ENCODE data around the gene SMARCAL1.

Gene SMARCAL1

GRCh38 chr2:216477283-216478035 is 65.2 kb downstream of the SMARCAL1 start:
- no peak for DNase-seq

- DNase-seq, result no peak
These were observed 65.9 kb downstream of the SMARCAL1 start for GRCh38 chr2:216478151-216478550.

- DNase-seq, result no peak
These were observed 66.5 kb downstream of the SMARCAL1 start for GRCh38 chr2:216478791-216479190.

- DNase-seq, result no peak
These were observed 67.9 kb downstream of the SMARCAL1 start for GRCh38 chr2:216480221-216480620.

- no peak for DNase-seq
These were observed 70.4 kb downstream of the SMARCAL1 start for GRCh38 chr2:216482640-216483039.

GRCh38 chr2:216485237-216485636 is 73.0 kb downstream of the SMARCAL1 start:
- DNase-seq, result no peak

- peak; percentile 26 for DNase-seq
These were observed 73.5 kb downstream of the SMARCAL1 start for GRCh38 chr2:216485745-216486144.

- no peak for DNase-seq
These were observed 74.0 kb downstream of the SMARCAL1 start for GRCh38 chr2:216486271-216486670.

GRCh38 chr2:216486708-216487107 is 74.4 kb downstream of the SMARCAL1 start:
- no peak for DNase-seq

GRCh38 chr2:216490061-216490460 is 77.8 kb downstream of the SMARCAL1 start:
- no peak for DNase-seq

GRCh38 chr2:216491793-216492596 is 79.7 kb downstream of the SMARCAL1 start:
- no peak for DNase-seq

- no peak for DNase-seq
These were observed 80.5 kb downstream of the SMARCAL1 start for GRCh38 chr2:216492597-216493333.

- no peak for DNase-seq
These were observed 81.0 kb downstream of the SMARCAL1 start for GRCh38 chr2:216493334-216493685.

GRCh38 chr2:216495656-216496055 is 83.4 kb downstream of the SMARCAL1 start:
- no peak for DNase-seq

- no peak for DNase-seq
These were observed 85.2 kb downstream of the SMARCAL1 start for GRCh38 chr2:216497382-216498069.

- DNase-seq, result no peak
These were observed 85.7 kb downstream of the SMARCAL1 start for GRCh38 chr2:216498070-216498378.

GRCh38 chr2:216498379-216499352 is 86.4 kb downstream of the SMARCAL1 start, which contains the start of gene RPL37A:
TSS of gene RPL37A (plus strand) at chr2:216498844. CDS start at chr2:216498875, 31 bp downstream.
- peak; percentile 89 for DNase-seq

- DNase-seq, result no peak
These were observed 87.4 kb downstream of the SMARCAL1 start for GRCh38 chr2:216499641-216500218.

GRCh38 chr2:216500572-216500971 is 88.3 kb downstream of the SMARCAL1 start:
- DNase-seq, result no peak

- no peak for DNase-seq
These were observed 89.6 kb downstream of the SMARCAL1 start for GRCh38 chr2:216501854-216502253.
